Vagina (tissue), 2 donors: ENCODE data around the gene PHYH.
"Not testable (repeated sequence)": the region's sequence is repeated elsewhere in the genome, so short reads cannot be mapped to it uniquely, and the experiment has no call there.

Experiments used
- CTCF ChIP-seq, 3 experiments: fragments of 450-650 bp in 2 of 3; fragments of 200-600 bp in 1 of 3; sonication (generic) in 1 of 3; IDR thresholded peaks; one replicate each; pipeline ENCODE4 v1.5.1; 2017 to 2019; ENCODE audit warnings: antibody characterized with exemption in 3 of 3, mild to moderate bottlenecking in 2 of 3, moderate library complexity in 2 of 3
- POLR2A ChIP-seq, 2 donors: fragments of 450-650 bp; IDR thresholded peaks; one replicate each; pipeline ENCODE4 v1.6.1; 2017; ENCODE audit warnings: antibody characterized with exemption in 2 of 2, mild to moderate bottlenecking in 2 of 2, moderate library complexity in 2 of 2
- POLR2AphosphoS5 ChIP-seq, 2 donors: sonication (generic); formaldehyde crosslinking; IDR thresholded peaks; one replicate each; pipeline ENCODE4 v1.9.0; 2017; ENCODE audit warnings: antibody characterized with exemption in 2 of 2, mild to moderate bottlenecking in 2 of 2, low read depth in 1 of 2; ENCODE audit not compliant: insufficient read depth in 1 of 2

- not testable (repeated sequence) for TF ChIP-seq POLR2A (IDR thresholded peaks at IDR 0.05); CTCF (IDR thresholded peaks at IDR 0.05); POLR2AphosphoS5 (IDR thresholded peaks at IDR 0.05; ENCODE audit: insufficient read depth in 1 of 2, low read depth in 1 of 2)
Measured at GRCh38 chr10:13234736-13235135, 65.1 kb downstream of the PHYH start.
